ENCODE results near the gene RAB37. TPM values are rescaled to one million over a fixed set of nuclear protein-coding genes. Genes with fewer than 3 reads are reported as not detected.

The RAB37 gene
- total and polyA plus RNA-seq, 3 donors from 2014 or later = 0.81 to 1.9 (median 0.94) TPM

GRCh38 chr17:74752415-74752814 is 15.4 kb downstream of the RAB37 start:
- DNase-seq = no peak
- peaks cover 32% of the 10 kb centered on the region for H3K4me1 ChIP-seq
- no peaks in the 10 kb centered on the region for H3K36me3 ChIP-seq (ENCODE audit: low read depth, missing control alignments)
- TF ChIP-seq POLR2A (IDR thresholded peaks at IDR 0.05) = no peak
- no peak for TF ChIP-seq CTCF (IDR thresholded peaks at IDR 0.05)
- intact Hi-C loops (cut with DNase I; ENCODE audit: low total_unique reads) = no loop called here
- no peak overlapping the region for H3K4me3 ChIP-seq
- no peaks in the 10 kb centered on the region for H3K27me3 ChIP-seq
- H3K27ac ChIP-seq = no peak overlapping the region
- H3K9me3 ChIP-seq = no peaks in the 10 kb centered on the region
- WGBS, 2 donors = 80 to 85% methylated on average over 9 of the region's 9 CpGs

DNA sequence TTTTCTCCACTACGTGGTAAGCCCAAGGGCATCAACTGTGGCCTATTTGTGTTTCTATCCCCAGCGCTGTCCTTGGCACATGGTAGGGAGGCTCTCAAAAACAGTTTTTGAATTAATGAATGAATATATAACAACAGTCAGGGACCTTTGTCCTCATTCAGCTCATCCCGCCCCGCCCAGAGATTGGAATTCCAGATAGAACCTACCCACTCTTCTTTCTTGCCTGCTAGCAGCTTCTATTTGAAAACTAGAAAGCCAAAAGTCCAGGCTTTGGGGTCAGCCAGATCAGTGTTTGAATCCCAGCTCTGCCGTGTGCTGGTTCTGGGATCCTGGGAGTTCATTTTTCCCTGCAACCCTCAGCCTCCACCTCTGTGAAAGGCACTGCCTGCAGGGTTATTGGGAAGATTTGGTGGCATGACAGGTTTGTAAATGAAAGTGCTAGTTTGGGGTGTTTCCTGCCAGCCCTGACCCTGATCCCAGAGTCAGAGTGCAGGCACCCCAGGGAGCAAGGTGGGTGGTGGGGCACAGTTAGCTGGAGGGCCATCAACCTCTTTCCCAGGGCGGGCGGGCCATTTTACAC is 15.9 kb downstream of the RAB37 start:
- H3K4me3 ChIP-seq = no peak overlapping the region
- intact Hi-C loops (cut with DNase I; ENCODE audit: low total_unique reads) = no loop called here
- no peaks in the 10 kb centered on the region for H3K9me3 ChIP-seq
- no peaks in the 10 kb centered on the region for H3K36me3 ChIP-seq (ENCODE audit: low read depth, missing control alignments)
- DNase-seq = no peak
- H3K27me3 ChIP-seq = no peaks in the 10 kb centered on the region
- H3K27ac ChIP-seq = no peak overlapping the region
- 83 to 85% methylated on average over 7 of the region's 7 CpGs for WGBS, 2 donors
- peaks cover 32% of the 10 kb centered on the region for H3K4me1 ChIP-seq
- no peak for TF ChIP-seq CTCF (IDR thresholded peaks at IDR 0.05)
- TF ChIP-seq POLR2A (IDR thresholded peaks at IDR 0.05) = no peak

DNA sequence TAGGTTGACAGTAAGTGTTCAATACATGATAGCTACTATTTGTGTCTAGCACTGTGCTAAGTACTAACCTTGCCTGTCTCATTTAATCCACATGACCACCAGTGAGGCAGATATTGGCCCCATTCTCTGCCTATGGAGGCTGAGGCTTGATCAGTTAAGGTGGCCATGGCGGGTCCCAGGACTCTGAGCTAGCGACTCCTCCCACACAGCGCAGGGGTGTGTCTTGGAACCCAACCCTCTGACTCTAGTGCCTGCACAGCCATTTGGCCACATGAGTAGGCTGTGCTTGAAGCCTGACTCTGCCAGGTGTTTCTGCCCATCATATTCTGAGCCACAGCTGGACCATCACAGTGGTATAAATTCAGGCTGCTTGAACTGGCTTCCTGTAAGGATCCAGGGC is 17.8 kb downstream of the RAB37 start:
- H3K27ac ChIP-seq = no peak overlapping the region
- no peaks in the 10 kb centered on the region for H3K9me3 ChIP-seq
- H3K36me3 ChIP-seq (ENCODE audit: low read depth, missing control alignments) = no peaks in the 10 kb centered on the region
- H3K27me3 ChIP-seq = no peaks in the 10 kb centered on the region
- WGBS, 2 donors = 87% methylated on average over 3 of the region's 3 CpGs; no CpG with 5 or more reads in 1 of the 2 donors
- no peak for TF ChIP-seq CTCF (IDR thresholded peaks at IDR 0.05)
- no peak for TF ChIP-seq POLR2A (IDR thresholded peaks at IDR 0.05)
- no peak for DNase-seq
- H3K4me3 ChIP-seq = no peak overlapping the region
- intact Hi-C loops (cut with DNase I; ENCODE audit: low total_unique reads) = no loop called here
- H3K4me1 ChIP-seq = peaks cover 46% of the 10 kb centered on the region

- intact Hi-C loops (cut with DNase I; ENCODE audit: low total_unique reads) = no loop called here
- no peaks in the 10 kb centered on the region for H3K36me3 ChIP-seq (ENCODE audit: low read depth, missing control alignments)
- WGBS, 2 donors = 86 to 87% methylated on average over 8 of the region's 8 CpGs
- no peak for DNase-seq
- H3K4me3 ChIP-seq = no peak overlapping the region
- no peak overlapping the region for H3K27ac ChIP-seq
- H3K9me3 ChIP-seq = no peaks in the 10 kb centered on the region
- no peaks in the 10 kb centered on the region for H3K27me3 ChIP-seq
- TF ChIP-seq CTCF (IDR thresholded peaks at IDR 0.05) (no peak), POLR2A (IDR thresholded peaks at IDR 0.05) (no peak)
- peaks cover 48% of the 10 kb centered on the region for H3K4me1 ChIP-seq
These were observed 18.5 kb downstream of the RAB37 start for GRCh38 chr17:74755533-74755932.

- Histone ChIP-seq H3K9me3 (no peaks in the 10 kb centered on the region), H3K4me3 (no peak overlapping the region), H3K4me1 (peaks cover 55% of the 10 kb centered on the region), H3K27me3 (no peaks in the 10 kb centered on the region), H3K36me3 (ENCODE audit: low read depth, missing control alignments) (no peaks in the 10 kb centered on the region), H3K27ac (peak overlapping the region in 1 of 2 donors; percentile 14)
- no peak for TF ChIP-seq CTCF (IDR thresholded peaks at IDR 0.05)
- TF ChIP-seq POLR2A (IDR thresholded peaks at IDR 0.05) = no peak
- intact Hi-C loops (cut with DNase I; ENCODE audit: low total_unique reads) = no loop called here
- 78 to 88% methylated on average over 1 to 3 of the region's 3 CpGs for WGBS, 2 donors
- no peak for DNase-seq
These were observed 19.8 kb downstream of the RAB37 start for GRCh38 chr17:74756891-74757290.

Measured in testis (tissue), 3 donors.